ENCODE results near the gene TNRC6A.

- no peak for TF ChIP-seq POLR2AphosphoS5 (IDR thresholded peaks at IDR 0.05)
- TF ChIP-seq POLR2A (IDR thresholded peaks at IDR 0.05): no peak
- TF ChIP-seq, protein P1, sequence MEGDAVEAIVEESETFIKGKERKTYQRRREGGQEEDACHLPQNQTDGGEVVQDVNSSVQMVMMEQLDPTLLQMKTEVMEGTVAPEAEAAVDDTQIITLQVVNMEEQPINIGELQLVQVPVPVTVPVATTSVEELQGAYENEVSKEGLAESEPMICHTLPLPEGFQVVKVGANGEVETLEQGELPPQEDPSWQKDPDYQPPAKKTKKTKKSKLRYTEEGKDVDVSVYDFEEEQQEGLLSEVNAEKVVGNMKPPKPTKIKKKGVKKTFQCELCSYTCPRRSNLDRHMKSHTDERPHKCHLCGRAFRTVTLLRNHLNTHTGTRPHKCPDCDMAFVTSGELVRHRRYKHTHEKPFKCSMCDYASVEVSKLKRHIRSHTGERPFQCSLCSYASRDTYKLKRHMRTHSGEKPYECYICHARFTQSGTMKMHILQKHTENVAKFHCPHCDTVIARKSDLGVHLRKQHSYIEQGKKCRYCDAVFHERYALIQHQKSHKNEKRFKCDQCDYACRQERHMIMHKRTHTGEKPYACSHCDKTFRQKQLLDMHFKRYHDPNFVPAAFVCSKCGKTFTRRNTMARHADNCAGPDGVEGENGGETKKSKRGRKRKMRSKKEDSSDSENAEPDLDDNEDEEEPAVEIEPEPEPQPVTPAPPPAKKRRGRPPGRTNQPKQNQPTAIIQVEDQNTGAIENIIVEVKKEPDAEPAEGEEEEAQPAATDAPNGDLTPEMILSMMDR (IDR thresholded peaks at IDR 0.05): no peak
Observed at GRCh38 chr16:24728891-24729242, 584 bp upstream of the TNRC6A start.
